HG02943 (cell line): ENCODE measurements around the gene TMEM168.
"Not testable (repeated sequence)": the region's sequence is repeated elsewhere in the genome, so short reads cannot be mapped to it uniquely, and the experiment has no call there.

ENCODE experiments used
- ATAC-seq: cut with Tn5 transposase; IDR thresholded peaks from one replicate; pipeline ENCODE4 v1.9.1; 2021; ENCODE audit warnings: mild to moderate bottlenecking, low read depth, moderate library complexity; ENCODE audit not compliant: unreplicated experiment

Gene TMEM168

GRCh38 chr7:112789817-112790585, at the start of gene TMEM168:
TSS of gene TMEM168 (minus strand) at chr7:112790393. CDS start at chr7:112784825, 5,568 bp downstream.
- peak; percentile 73 for ATAC-seq

GRCh38 chr7:112835928-112836327, 45.7 kb upstream of the TMEM168 start:
- not testable (repeated sequence) for ATAC-seq

- no peak for ATAC-seq
Observed at GRCh38 chr7:112833082-112833481, 42.9 kb upstream of the TMEM168 start.

GRCh38 chr7:112830769-112831168, 40.6 kb upstream of the TMEM168 start:
- no peak for ATAC-seq

GRCh38 chr7:112828696-112829095, 38.5 kb upstream of the TMEM168 start:
- ATAC-seq, result no peak

GRCh38 chr7:112821345-112821744, 31.2 kb upstream of the TMEM168 start:
- no peak for ATAC-seq

- no peak for ATAC-seq
Observed at GRCh38 chr7:112819536-112819935, 29.3 kb upstream of the TMEM168 start.

- ATAC-seq, result no peak
Observed at GRCh38 chr7:112806156-112806555, 16.0 kb upstream of the TMEM168 start.

GRCh38 chr7:112802406-112802805, 12.2 kb upstream of the TMEM168 start:
- ATAC-seq, result no peak

- no peak for ATAC-seq
Observed at GRCh38 chr7:112800486-112800885, 10.3 kb upstream of the TMEM168 start.

- no peak for ATAC-seq
Observed at GRCh38 chr7:112799448-112800120, 9.4 kb upstream of the TMEM168 start.

- ATAC-seq, result no peak
Observed at GRCh38 chr7:112798274-112799159, 8.3 kb upstream of the TMEM168 start.

GRCh38 chr7:112796552-112796951, 6.4 kb upstream of the TMEM168 start:
- ATAC-seq, result not testable (repeated sequence)

- ATAC-seq, result no peak
Observed at GRCh38 chr7:112792441-112792840, 2.2 kb upstream of the TMEM168 start.

GRCh38 chr7:112791465-112792168, 1.4 kb upstream of the TMEM168 start:
- ATAC-seq, result no peak

- peak; percentile 67 for ATAC-seq
Observed at GRCh38 chr7:112790586-112791003, 402 bp upstream of the TMEM168 start.

- ATAC-seq, result no peak
Observed at GRCh38 chr7:112789453-112789816, 758 bp downstream of the TMEM168 start.

GRCh38 chr7:112788778-112789343, 1.3 kb downstream of the TMEM168 start:
- ATAC-seq, result no peak

GRCh38 chr7:112784603-112785002, 5.6 kb downstream of the TMEM168 start:
- ATAC-seq, result no peak

GRCh38 chr7:112782498-112782897, 7.7 kb downstream of the TMEM168 start:
- ATAC-seq, result no peak
